GM13976 (cell line): ENCODE measurements around the gene KCTD18.

Source experiments
- DNase-seq: peaks from one replicate; pipeline ENCODE4 v3.0.0; 2012; ENCODE audit warnings: low spot score
- in situ Hi-C: fragments of 300-500 bp; cut with MboI; formaldehyde crosslinking; loops from one replicate; pipeline ENCODE4 v1.12.0; 2022; ENCODE audit warnings: low sequenced_read_pairs, mixed read lengths, inconsistent platforms; ENCODE audit not compliant: unreplicated experiment
- TF ChIP-seq, protein P1 (sequence below): IDR thresholded peaks from 2 replicates; pipeline ENCODE4 v1.5.1; 2012; ENCODE audit warnings: borderline replicate concordance, mild to moderate bottlenecking; ENCODE audit not compliant: insufficient read depth; ENCODE audit errors: extremely low read depth, missing control alignments, control extremely low read depth

KCTD18 gene

DNA sequence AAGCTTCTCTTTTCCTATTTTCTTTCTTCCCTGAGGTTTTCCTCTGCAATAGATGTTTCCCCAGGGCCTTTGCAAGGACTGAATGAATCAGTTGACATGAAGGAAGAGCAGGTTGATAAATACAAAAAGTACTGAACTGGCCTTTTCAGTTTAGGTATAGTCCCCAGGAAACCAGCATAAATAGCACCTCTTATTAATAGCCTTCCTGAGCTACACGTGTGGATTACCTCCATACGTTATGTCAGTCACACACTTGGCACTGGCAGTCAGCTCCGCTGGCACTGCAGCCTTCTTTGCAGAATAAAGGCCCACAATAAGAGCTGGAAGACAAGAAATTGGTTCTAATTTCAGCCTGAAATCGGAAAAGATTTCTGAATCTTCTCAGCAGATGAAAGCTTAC, 60.7 kb downstream of the KCTD18 start:
- no peak for DNase-seq
- TF ChIP-seq, protein P1, sequence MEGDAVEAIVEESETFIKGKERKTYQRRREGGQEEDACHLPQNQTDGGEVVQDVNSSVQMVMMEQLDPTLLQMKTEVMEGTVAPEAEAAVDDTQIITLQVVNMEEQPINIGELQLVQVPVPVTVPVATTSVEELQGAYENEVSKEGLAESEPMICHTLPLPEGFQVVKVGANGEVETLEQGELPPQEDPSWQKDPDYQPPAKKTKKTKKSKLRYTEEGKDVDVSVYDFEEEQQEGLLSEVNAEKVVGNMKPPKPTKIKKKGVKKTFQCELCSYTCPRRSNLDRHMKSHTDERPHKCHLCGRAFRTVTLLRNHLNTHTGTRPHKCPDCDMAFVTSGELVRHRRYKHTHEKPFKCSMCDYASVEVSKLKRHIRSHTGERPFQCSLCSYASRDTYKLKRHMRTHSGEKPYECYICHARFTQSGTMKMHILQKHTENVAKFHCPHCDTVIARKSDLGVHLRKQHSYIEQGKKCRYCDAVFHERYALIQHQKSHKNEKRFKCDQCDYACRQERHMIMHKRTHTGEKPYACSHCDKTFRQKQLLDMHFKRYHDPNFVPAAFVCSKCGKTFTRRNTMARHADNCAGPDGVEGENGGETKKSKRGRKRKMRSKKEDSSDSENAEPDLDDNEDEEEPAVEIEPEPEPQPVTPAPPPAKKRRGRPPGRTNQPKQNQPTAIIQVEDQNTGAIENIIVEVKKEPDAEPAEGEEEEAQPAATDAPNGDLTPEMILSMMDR: no peak
- in situ Hi-C loops: no loop called here

DNA sequence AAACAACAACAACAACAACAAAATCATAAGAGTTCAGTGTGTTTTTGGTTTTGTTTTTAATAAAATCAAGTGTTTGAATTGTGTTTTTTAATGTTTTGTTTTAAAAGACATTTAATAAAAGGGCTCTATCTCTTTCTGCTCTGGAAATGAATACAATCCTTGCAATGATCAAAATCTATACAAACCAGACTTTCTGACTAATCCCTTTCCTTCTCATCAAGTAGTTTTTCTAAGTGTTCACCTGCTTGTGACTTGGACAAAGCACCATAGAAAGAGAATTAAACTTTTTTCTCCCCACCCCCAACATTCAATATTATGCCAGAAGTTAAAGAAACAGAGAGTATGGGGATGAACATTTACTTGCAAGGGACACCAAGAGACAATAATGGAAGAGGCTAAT, 61.4 kb downstream of the KCTD18 start:
- in situ Hi-C loops: no loop called here
- DNase-seq: no peak
- TF ChIP-seq, protein P1: no peak

DNA sequence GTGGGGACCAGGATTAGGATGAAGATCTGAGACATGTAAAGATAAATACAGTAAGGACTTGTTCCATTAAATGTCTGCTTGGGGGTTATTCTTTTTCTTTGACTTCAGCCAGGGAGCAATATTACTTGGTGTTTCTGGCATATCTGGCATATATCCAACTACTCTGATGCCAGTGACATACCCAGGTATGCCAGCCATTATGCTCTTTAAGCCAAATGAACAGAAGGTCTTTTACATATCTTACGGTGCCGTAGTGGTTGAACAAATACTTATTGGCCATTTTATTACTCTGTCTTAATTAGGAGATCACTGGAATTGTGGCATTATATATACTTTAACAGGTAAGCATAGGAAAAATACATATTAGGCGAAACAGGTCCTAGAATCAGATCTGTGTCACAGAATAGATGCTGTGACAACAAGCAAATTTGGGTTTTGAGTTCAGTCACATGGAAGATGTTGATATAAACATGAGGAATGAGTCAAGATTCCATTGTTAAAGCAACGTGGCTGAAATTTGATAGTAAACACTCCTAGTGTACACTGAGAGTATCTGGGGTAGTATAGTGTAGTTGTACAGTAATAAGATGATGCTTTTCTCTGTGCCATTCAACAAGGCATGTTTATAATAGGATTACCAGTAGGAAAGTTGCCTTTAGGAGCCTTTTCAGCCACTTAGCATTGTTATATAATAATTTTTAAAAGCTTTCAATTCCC, 62.6 kb downstream of the KCTD18 start:
- TF ChIP-seq, protein P1: no peak
- in situ Hi-C loops: no loop called here
- DNase-seq: no peak

DNA sequence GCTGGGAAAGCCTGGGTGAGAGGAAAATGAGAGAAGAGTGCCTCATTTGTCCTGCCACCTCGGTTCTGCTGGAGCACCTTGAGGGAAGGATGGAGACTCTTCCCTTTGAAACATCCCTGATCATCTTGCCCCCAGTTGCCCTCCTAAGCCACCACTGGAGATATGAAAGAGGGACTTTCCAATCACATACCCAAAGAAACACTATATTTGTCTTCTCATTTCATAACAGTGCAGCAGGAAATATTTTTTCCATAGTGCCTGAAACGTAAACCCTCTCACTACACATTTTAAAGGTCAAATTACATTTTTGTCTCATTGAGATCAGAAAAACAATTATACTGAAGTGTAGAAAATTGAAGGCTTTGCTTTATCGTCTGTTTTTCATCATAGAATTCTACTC, 63.3 kb downstream of the KCTD18 start:
- no peak for DNase-seq
- in situ Hi-C loops: no loop called here
- TF ChIP-seq, protein P1: no peak

DNA sequence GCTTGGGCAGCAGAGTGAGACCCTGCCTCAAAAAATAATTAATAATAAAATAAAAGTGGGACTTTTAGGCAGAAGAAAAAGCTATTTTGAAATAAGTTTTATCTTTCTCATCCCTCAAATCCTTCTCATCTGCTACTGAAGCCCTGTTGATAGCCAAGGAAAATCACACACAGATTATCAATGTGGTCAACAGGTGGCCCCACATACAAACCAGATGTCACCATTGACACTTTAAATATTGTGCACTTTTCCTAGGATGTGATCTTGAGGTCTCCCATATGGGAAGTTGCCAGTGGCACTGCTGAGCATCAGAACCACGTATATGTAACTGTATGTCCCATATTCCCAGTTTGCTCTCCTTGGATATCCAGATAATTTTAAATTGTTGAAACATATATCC, 64.6 kb downstream of the KCTD18 start:
- TF ChIP-seq, protein P1: no peak
- no peak for DNase-seq
- in situ Hi-C loops: no loop called here

DNA sequence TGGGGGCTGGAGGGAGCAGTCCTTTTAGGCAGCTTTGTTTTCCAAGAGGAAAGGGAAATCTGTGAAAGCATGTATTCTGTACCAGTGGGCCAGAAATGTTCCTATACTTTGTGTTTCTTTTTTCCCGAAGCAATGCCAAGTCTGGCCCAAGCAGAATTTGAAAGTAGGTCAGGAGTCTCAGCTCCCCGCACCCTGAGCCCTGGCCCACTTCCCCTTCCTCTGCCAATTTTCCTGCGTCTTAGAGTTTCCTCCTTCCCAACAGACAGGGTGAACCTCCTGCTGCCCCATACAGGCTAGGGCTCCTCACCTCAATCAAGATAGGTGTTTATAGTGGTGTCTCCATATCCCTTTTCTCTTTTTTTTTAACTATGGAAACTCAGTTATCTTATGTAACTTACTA, 65.3 kb downstream of the KCTD18 start:
- TF ChIP-seq, protein P1: no peak
- DNase-seq: no peak
- in situ Hi-C loops: no loop called here
